HepG2 (cell line): ENCODE data around the gene TTC39B. TPM values are rescaled to one million over a fixed set of nuclear protein-coding genes. Genes with fewer than 3 reads are reported as not detected.
A peak's percentile ranks its signal among the peaks of the same experiment; 100 is the strongest.

ENCODE experiments used
- ARNT2 ChIP-seq: sonication (generic); formaldehyde crosslinking; IDR thresholded peaks from 2 replicates; pipeline ENCODE4 v1.8.0; 2022; ENCODE audit warnings: mild to moderate bottlenecking, low read depth, missing genetic modification reagents, moderate library complexity
- ASH2L ChIP-seq: fragments of 300-600, 200-600 bp; sonication (generic); IDR thresholded peaks from 2 replicates; pipeline ENCODE4 v1.7.0; 2017; ENCODE audit warnings: low read depth, mild to moderate bottlenecking, moderate library complexity, mixed read lengths, low read length; ENCODE audit not compliant: insufficient read length
- BRCA1 ChIP-seq: sonication (generic); formaldehyde crosslinking; IDR thresholded peaks from 2 replicates; pipeline ENCODE4 v1.4.0; 2020; ENCODE audit warnings: missing genetic modification reagents
- GMEB1 ChIP-seq: sonication (generic); formaldehyde crosslinking; IDR thresholded peaks from 2 replicates; pipeline ENCODE4 v1.5.1; 2020; ENCODE audit warnings: missing genetic modification reagents, mild to moderate bottlenecking, borderline replicate concordance
- HDAC1 ChIP-seq: sonication (generic); formaldehyde crosslinking; IDR thresholded peaks from 2 replicates; pipeline ENCODE4 v1.5.1; 2020; ENCODE audit warnings: mild to moderate bottlenecking, missing genetic modification reagents
- HDAC6 ChIP-seq: fragments of 200-600 bp; sonication (generic); IDR thresholded peaks from 2 replicates; pipeline ENCODE4 v1.7.0; 2017; ENCODE audit warnings: mild to moderate bottlenecking, antibody characterized with exemption, low read length, low read depth
- HNRNPL ChIP-seq: fragments of 200-400 bp; formaldehyde crosslinking; IDR thresholded peaks from 2 replicates; pipeline ENCODE4 v1.6.1; 2017; ENCODE audit warnings: mild to moderate bottlenecking, low read depth, low read length
- IRF1 ChIP-seq: sonication (generic); formaldehyde crosslinking; IDR thresholded peaks from 2 replicates; pipeline ENCODE4 v1.4.0; 2020; ENCODE audit warnings: low read depth, mild to moderate bottlenecking, missing genetic modification reagents
- IRF2 ChIP-seq: IDR thresholded peaks from 2 replicates; pipeline ENCODE4 v1.6.1; 2018; ENCODE audit warnings: missing genetic modification reagents, missing compliant biosample characterization
- LCORL ChIP-seq, 2 experiments: fragments of 450-650 bp in 1 of 2; sonication (generic) in 1 of 2; formaldehyde crosslinking in 1 of 2; IDR thresholded peaks; 2 replicates each; pipeline versions ENCODE4 v1.5.0 to v1.6.1; 2017 to 2020; ENCODE audit warnings: antibody characterized with exemption in 1 of 2, missing genetic modification reagents in 1 of 2
- MXD4 ChIP-seq: IDR thresholded peaks from 2 replicates; pipeline ENCODE4 v1.6.1; 2016; ENCODE audit warnings: mild to moderate bottlenecking, missing biosample characterization, missing genetic modification reagents
- MYC ChIP-seq: sonication (generic); formaldehyde crosslinking; IDR thresholded peaks from 2 replicates; pipeline ENCODE4 v1.9.0; 2021; ENCODE audit warnings: missing genetic modification reagents, borderline replicate concordance
- RNF2 ChIP-seq: fragments of 450-650 bp; conservative IDR thresholded peaks from 2 replicates; pipeline ENCODE4 v1.6.1; 2016; ENCODE audit warnings: low read depth
- SALL1 ChIP-seq: sonication (generic); formaldehyde crosslinking; IDR thresholded peaks from 2 replicates; pipeline ENCODE4 v1.8.0; 2022; ENCODE audit warnings: mild to moderate bottlenecking, missing genetic modification reagents
- SIX1 ChIP-seq: sonication (generic); formaldehyde crosslinking; IDR thresholded peaks from 2 replicates; pipeline ENCODE4 v1.4.0; 2020; ENCODE audit warnings: missing genetic modification reagents, borderline replicate concordance
- TARDBP ChIP-seq: sonication (generic); formaldehyde crosslinking; IDR thresholded peaks from 2 replicates; pipeline ENCODE4 v1.8.0; 2022; ENCODE audit warnings: mild to moderate bottlenecking, missing genetic modification reagents
- ZNF30 ChIP-seq: sonication (generic); formaldehyde crosslinking; IDR thresholded peaks from 2 replicates; pipeline ENCODE4 v1.5.0; 2020; ENCODE audit warnings: mild to moderate bottlenecking, missing genetic modification reagents
- ZNF34 ChIP-seq: sonication (generic); formaldehyde crosslinking; IDR thresholded peaks from 2 replicates; pipeline ENCODE4 v1.4.0; 2020; ENCODE audit warnings: mild to moderate bottlenecking, missing genetic modification reagents, borderline replicate concordance
- ZNF564 ChIP-seq: sonication (generic); formaldehyde crosslinking; IDR thresholded peaks from 2 replicates; pipeline ENCODE4 v1.8.1; 2023; ENCODE audit warnings: mild to moderate bottlenecking, missing genetic modification reagents
- polyA plus RNA-seq, 8 experiments: library from polyadenylated mRNA; depleted of rRNA in 3 of 8; stranded (reverse) in 7 of 8; unstranded in 1 of 8; fragments of >200 nt; fragmentation: Illumina TruSeq in 4 of 8; extraction: Trizol in 4 of 8; gene quantifications; 2 replicates each; pipeline versions ENCODE4 v1.2.1 to v1.2.3, GENCODE V29; 2011 to 2016; ENCODE audit warnings: low read depth in 4 of 8, missing spikeins in 1 of 8, mixed read lengths in 1 of 8; ENCODE audit not compliant: insufficient read depth in 1 of 8
- total RNA-seq, 5 experiments: library from RNA; depleted of rRNA; stranded (reverse); fragments of >200 nt; fragmentation: Illumina TruSeq; extraction: Trizol; gene quantifications; 2 replicates each; pipeline ENCODE4 v1.2.3, GENCODE V29; 2016; ENCODE audit warnings: low read depth in 1 of 5
- TF ChIP-seq, protein P1 (sequence below): sonication (generic); formaldehyde crosslinking; IDR thresholded peaks from 2 replicates; pipeline ENCODE4 v1.4.0; 2020; ENCODE audit warnings: missing genetic modification reagents, borderline replicate concordance
- TF ChIP-seq, protein P2 (sequence below): sonication (generic); formaldehyde crosslinking; IDR thresholded peaks from 2 replicates; pipeline ENCODE4 v1.4.0; 2020; ENCODE audit warnings: missing genetic modification reagents, borderline replicate concordance

The TTC39B gene
- total and polyA plus RNA-seq, 2 of the 13 experiments (the other 11 are each of a cell fraction or from before 2014, with no cell fraction given) = 14.3 to 19.4 TPM

- TF ChIP-seq IRF2 (CRISPR knock-in tag) = no peak
- TF ChIP-seq MXD4 (CRISPR knock-in tag) = no peak
- TF ChIP-seq GMEB1 (CRISPR knock-in tag) = no peak
- TF ChIP-seq, protein P1, sequence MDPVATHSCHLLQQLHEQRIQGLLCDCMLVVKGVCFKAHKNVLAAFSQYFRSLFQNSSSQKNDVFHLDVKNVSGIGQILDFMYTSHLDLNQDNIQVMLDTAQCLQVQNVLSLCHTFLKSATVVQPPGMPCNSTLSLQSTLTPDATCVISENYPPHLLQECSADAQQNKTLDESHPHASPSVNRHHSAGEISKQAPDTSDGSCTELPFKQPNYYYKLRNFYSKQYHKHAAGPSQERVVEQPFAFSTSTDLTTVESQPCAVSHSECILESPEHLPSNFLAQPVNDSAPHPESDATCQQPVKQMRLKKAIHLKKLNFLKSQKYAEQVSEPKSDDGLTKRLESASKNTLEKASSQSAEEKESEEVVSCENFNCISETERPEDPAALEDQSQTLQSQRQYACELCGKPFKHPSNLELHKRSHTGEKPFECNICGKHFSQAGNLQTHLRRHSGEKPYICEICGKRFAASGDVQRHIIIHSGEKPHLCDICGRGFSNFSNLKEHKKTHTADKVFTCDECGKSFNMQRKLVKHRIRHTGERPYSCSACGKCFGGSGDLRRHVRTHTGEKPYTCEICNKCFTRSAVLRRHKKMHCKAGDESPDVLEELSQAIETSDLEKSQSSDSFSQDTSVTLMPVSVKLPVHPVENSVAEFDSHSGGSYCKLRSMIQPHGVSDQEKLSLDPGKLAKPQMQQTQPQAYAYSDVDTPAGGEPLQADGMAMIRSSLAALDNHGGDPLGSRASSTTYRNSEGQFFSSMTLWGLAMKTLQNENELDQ (CRISPR knock-in tag) = no peak
- TF ChIP-seq ZNF30 (CRISPR knock-in tag) = no peak
- no peak; the same call in 1 of the 2 replicates for TF ChIP-seq BRCA1 (CRISPR knock-in tag)
- TF ChIP-seq ASH2L = peak; percentile 31
- TF ChIP-seq MYC (CRISPR knock-in tag) = peak; percentile 40; the same call in 1 of the 2 replicates
- TF ChIP-seq, protein P2, sequence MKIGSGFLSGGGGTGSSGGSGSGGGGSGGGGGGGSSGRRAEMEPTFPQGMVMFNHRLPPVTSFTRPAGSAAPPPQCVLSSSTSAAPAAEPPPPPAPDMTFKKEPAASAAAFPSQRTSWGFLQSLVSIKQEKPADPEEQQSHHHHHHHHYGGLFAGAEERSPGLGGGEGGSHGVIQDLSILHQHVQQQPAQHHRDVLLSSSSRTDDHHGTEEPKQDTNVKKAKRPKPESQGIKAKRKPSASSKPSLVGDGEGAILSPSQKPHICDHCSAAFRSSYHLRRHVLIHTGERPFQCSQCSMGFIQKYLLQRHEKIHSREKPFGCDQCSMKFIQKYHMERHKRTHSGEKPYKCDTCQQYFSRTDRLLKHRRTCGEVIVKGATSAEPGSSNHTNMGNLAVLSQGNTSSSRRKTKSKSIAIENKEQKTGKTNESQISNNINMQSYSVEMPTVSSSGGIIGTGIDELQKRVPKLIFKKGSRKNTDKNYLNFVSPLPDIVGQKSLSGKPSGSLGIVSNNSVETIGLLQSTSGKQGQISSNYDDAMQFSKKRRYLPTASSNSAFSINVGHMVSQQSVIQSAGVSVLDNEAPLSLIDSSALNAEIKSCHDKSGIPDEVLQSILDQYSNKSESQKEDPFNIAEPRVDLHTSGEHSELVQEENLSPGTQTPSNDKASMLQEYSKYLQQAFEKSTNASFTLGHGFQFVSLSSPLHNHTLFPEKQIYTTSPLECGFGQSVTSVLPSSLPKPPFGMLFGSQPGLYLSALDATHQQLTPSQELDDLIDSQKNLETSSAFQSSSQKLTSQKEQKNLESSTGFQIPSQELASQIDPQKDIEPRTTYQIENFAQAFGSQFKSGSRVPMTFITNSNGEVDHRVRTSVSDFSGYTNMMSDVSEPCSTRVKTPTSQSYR = no peak
- no peak for TF ChIP-seq IRF1 (CRISPR knock-in tag)
- 0 out of 2 replicates have a peak, but pooled peaks have one; percentile 14 for TF ChIP-seq ZNF564 (CRISPR knock-in tag)
- TF ChIP-seq HDAC6 = no peak
- TF ChIP-seq ZNF34 (CRISPR knock-in tag) = no peak
- no peak for TF ChIP-seq TARDBP
- TF ChIP-seq RNF2 = no peak
- no peak for TF ChIP-seq HDAC1 (CRISPR knock-in tag)
- 0 out of 2 replicates have a peak, but pooled peaks have one; percentile 12 for TF ChIP-seq SIX1
- TF ChIP-seq HNRNPL = 0 out of 2 replicates have a peak, but pooled peaks have one; percentile 49
- TF ChIP-seq LCORL (IDR thresholded peaks at IDR 0.05) = no peak
- TF ChIP-seq LCORL (CRISPR knock-in tag; IDR thresholded peaks at IDR 0.05) = no peak
- peak; percentile 27; the same call in 1 of the 2 replicates for TF ChIP-seq SALL1
- TF ChIP-seq ARNT2 = peak; percentile 32; the same call in 1 of the 2 replicates
These were observed 804 bp downstream of the TTC39B start (continued) for GRCh38 chr9:15306068-15306756.
